Measurements from ENCODE around the gene ENTPD2. TPM values are rescaled to one million over a fixed set of nuclear protein-coding genes. Genes with fewer than 3 reads are reported as not detected.

ENTPD2 gene
- total and polyA plus RNA-seq, 4 experiments from 2014 or later, result not detected

DNA sequence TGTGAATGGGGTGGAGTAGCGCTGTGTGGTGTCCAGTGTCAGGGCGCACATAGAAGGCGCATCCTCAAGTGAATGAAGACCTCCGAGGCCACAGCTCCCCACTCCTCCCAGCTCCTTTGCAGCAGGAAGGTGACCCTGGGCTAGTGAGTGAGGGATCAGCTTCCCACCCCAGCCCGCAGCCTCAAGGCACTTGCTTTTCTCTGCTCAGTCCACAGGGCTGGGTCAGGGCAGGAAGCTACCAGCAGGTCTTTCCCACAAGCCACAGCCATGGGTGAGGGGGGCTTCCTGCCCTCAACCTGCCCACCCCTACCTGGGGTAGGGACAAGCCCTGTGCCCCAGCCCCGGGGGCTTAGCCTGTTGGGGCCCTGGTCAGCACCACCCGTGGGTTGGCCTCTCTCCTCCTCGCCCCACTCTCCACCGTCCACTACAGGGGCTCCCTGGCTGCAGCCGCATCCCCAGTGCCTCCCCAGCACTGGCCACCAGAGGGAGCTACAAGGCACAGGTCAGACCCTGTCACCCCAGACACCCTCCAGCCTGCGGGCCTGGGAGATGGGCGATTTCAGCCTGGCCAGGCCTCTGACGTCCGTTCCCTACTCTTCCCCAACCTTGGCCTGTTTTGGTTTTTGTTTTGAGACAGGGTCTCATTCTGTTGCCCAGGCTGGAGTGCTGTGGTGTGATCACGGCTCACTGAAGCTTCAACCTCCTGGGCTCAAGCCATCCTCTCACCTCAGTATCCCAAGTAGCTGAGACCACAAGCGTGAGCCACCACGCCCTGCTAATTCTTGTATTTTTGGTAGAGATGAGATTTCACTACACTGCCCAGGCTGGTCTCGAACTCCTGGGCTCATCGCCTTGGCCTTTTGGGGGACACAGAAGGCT lies 24.6 kb downstream of the ENTPD2 start:
- H3K4me3 ChIP-seq (ENCODE audit: low read length in 2 of 2), result peak overlapping the region; percentile 65 to 75
- no peaks in the 10 kb centered on the region for H3K27me3 Mint-ChIP-seq
- H3K9me3 ChIP-seq (ENCODE audit: control insufficient read depth in 1 of 2, low read length in 2 of 2), result no peaks in the 10 kb centered on the region
- H3K27ac ChIP-seq (ENCODE audit: low read depth, low read length), result peak overlapping the region; percentile 68
- H3K4me1 Mint-ChIP-seq, result peaks cover 20 to 58% (median 39%) of the 10 kb centered on the region in 4 donors
- H3K4me3 Mint-ChIP-seq, result peak overlapping the region; percentile 87 to 96 (median 90)
- DNase-seq, result peak; percentile 58 to 74 (median 64)
- peaks cover 80% of the 10 kb centered on the region for H3K4me1 ChIP-seq (ENCODE audit: insufficient read depth, low read length)
- H3K36me3 ChIP-seq (ENCODE audit: insufficient read depth, low read length), result no peaks in the 10 kb centered on the region
- CTCF ChIA-PET (ENCODE audit: partially characterized antibody), result interaction anchor here (0.6 to 4.4 kb wide), 49 partner anchors 9 to 263 kb away, joined by 3 to 51 read pairs (median 5); partner anchors contain the start of genes AJM1, C8G, CLIC3 and LCNL1
- H3K36me3 Mint-ChIP-seq, result peaks cover 0 to 6% of the 10 kb centered on the region in 2 donors
- POLR2A ChIA-PET (ENCODE audit: partially characterized antibody), result interaction anchor here (0.6 to 8.2 kb wide), 21 partner anchors 16 to 302 kb away, joined by 3 to 52 read pairs (median 5); partner anchors contain the start of genes AJM1, C8G, CLIC3 and FBXW5
- intact Hi-C loops (cut with micrococcal nuclease), result loop anchor here (1.0 to 10.0 kb wide), 3 partner anchors 36 to 85 kb away; partner anchors contain the start of genes FBXW5, PAXX and PTGDS
- peak overlapping the region; percentile 70 to 92 (median 85) for H3K27ac Mint-ChIP-seq
- no peaks in the 10 kb centered on the region for H3K9me3 Mint-ChIP-seq
- H3K27me3 ChIP-seq (ENCODE audit: insufficient read depth, low read length), result no peaks in the 10 kb centered on the region

DNA sequence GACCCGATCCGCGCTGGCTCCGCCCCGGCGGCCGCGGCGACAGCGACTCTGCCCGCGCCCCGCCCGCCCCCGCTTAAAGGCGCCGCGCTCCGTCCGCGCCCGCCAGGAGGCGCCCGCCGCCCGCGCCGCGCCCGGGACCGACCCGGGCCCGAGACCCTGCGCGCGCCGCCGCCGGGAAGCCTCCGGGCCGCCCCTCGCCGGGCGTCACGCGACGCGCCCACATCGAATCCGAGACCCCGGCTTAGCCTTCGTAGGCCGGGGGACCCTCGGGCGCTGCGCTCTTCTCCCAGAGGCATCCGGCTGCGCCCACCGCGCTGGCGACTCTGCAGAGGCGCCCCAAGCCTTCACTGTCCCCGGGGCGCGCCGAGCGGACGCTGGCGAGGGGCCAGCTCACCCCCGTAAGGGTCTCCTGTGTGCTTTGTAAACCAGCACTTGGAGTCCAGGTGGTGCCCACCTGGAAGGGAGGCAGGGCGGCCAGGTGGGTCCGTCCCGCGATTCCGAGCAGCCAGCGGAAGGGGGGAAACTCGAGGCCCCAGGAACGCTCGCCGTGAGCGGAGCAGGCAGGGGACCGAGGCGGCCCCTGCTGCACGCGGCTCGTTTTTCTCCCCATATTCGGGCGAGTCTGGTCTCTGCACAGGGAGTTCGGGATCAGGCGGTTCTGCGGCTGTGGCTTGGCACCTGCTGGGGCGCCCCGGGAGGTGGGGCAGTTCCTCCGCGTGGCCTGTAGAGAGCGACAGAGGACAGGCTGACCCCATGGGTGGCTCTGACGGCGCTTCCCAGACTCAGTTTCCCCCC lies 25.4 kb downstream of the ENTPD2 start:
- H3K27ac Mint-ChIP-seq, result peak overlapping the region; percentile 64 to 92 (median 79)
- intact Hi-C loops (cut with micrococcal nuclease), result loop anchor here (1.0 to 10.0 kb wide), 5 partner anchors 36 to 84 kb away; partner anchors contain the start of genes FBXW5, PAXX and PTGDS
- no peaks in the 10 kb centered on the region for H3K27me3 Mint-ChIP-seq
- Histone ChIP-seq H3K9me3 (ENCODE audit: control insufficient read depth in 1 of 2, low read length in 2 of 2) (no peaks in the 10 kb centered on the region), H3K4me3 (ENCODE audit: low read length in 2 of 2) (peak overlapping the region; percentile 65 to 75), H3K27ac (ENCODE audit: low read depth, low read length) (peak overlapping the region; percentile 68), H3K4me1 (ENCODE audit: insufficient read depth, low read length) (peaks cover 73% of the 10 kb centered on the region), H3K27me3 (ENCODE audit: insufficient read depth, low read length) (no peaks in the 10 kb centered on the region), H3K36me3 (ENCODE audit: insufficient read depth, low read length) (no peaks in the 10 kb centered on the region)
- CTCF ChIA-PET (ENCODE audit: partially characterized antibody), result interaction anchor here (0.7 to 4.4 kb wide), 37 partner anchors 8 to 262 kb away, joined by 3 to 51 read pairs (median 8); partner anchors contain the start of genes AJM1, C8G, CLIC3 and LCNL1
- POLR2A ChIA-PET (ENCODE audit: partially characterized antibody), result interaction anchor here (0.6 to 8.2 kb wide), 20 partner anchors 17 to 302 kb away, joined by 3 to 52 read pairs (median 5); partner anchors contain the start of genes AJM1, C8G, CLIC3 and FBXW5
- H3K36me3 Mint-ChIP-seq, result peaks cover 0 to 6% of the 10 kb centered on the region in 2 donors
- peaks cover 18 to 55% (median 37%) of the 10 kb centered on the region in 4 donors for H3K4me1 Mint-ChIP-seq
- H3K9me3 Mint-ChIP-seq, result no peaks in the 10 kb centered on the region
- peak overlapping the region; percentile 87 to 96 (median 90) for H3K4me3 Mint-ChIP-seq
- peak; percentile 64 to 76 (median 70) for DNase-seq

- no peaks in the 10 kb centered on the region for H3K27me3 Mint-ChIP-seq
- H3K4me1 Mint-ChIP-seq, result peaks cover 16 to 48% (median 32%) of the 10 kb centered on the region in 4 donors
- H3K9me3 Mint-ChIP-seq, result no peaks in the 10 kb centered on the region
- DNase-seq, result no peak
- Histone ChIP-seq H3K4me1 (ENCODE audit: insufficient read depth, low read length) (peaks cover 67% of the 10 kb centered on the region), H3K27me3 (ENCODE audit: insufficient read depth, low read length) (no peaks in the 10 kb centered on the region), H3K27ac (ENCODE audit: low read depth, low read length) (peak within 1 kb of the TSS; percentile 68), H3K36me3 (ENCODE audit: insufficient read depth, low read length) (no peaks in the 10 kb centered on the region), H3K4me3 (ENCODE audit: low read length in 2 of 2) (peak within 1 kb of the TSS; percentile 65 to 75), H3K9me3 (ENCODE audit: control insufficient read depth in 1 of 2, low read length in 2 of 2) (no peaks in the 10 kb centered on the region)
- CTCF ChIA-PET (ENCODE audit: partially characterized antibody), result interaction anchor here (1.2 to 4.4 kb wide), 12 partner anchors 8 to 249 kb away, joined by 3 to 43 read pairs (median 10); partner anchors contain the start of gene LCNL1
- POLR2A ChIA-PET (ENCODE audit: partially characterized antibody), result interaction anchor here (0.5 to 8.2 kb wide), 15 partner anchors 7 to 220 kb away, joined by 3 to 52 read pairs (median 3); partner anchors contain the start of genes CLIC3, MAN1B1, PAXX and RABL6
- H3K27ac Mint-ChIP-seq, result peak within 1 kb of the TSS; percentile 79 to 92 (median 91)
- H3K36me3 Mint-ChIP-seq, result peaks cover 0 to 6% of the 10 kb centered on the region in 2 donors
- intact Hi-C loops (cut with micrococcal nuclease), result loop anchor here (1.0 to 10.0 kb wide), 4 partner anchors 35 to 77 kb away; partner anchors contain the start of genes PAXX and PTGDS
- peak within 1 kb of the TSS; percentile 90 to 96 (median 91) for H3K4me3 Mint-ChIP-seq
These were observed 26.2 kb downstream of the ENTPD2 start, which contains the start of gene ABCA2 for GRCh38 chr9:137027369-137028262. Gene ABCA2 (minus strand): TSS chr9:137028237. CDS start chr9:137028140, 97 bp downstream.

DNA sequence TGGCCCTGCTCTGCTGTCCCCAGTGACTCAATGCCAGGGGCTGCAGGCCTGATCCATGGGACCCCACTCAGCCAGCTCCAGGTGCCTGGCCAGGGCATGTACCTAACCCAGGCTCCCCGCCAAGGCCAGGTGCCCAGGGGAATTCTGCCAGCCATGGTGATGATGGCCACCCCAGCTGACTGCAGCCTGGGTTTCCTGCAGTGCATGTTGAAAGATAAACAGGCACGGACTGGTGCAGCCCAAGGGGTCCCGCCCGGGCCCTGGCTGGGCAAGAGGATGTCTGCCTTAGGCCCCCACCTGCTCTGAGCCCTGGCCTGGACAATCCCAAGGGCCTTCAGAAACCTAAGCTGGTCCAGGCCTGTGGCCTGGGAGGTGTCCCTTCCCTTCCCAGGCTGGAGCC lies 27.0 kb downstream of the ENTPD2 start:
- Mint-ChIP-seq H3K27me3 (no peaks in the 10 kb centered on the region), H3K27ac (peak overlapping the region in 5 of 7 donors; percentile 13 to 91 (median 77)), H3K4me1 (peaks cover 16 to 45% (median 29%) of the 10 kb centered on the region in 4 donors), H3K4me3 (peak overlapping the region in 7 of 8 donors; percentile 64 to 90 (median 88)), H3K36me3 (peaks cover 4 to 7% of the 10 kb centered on the region in 2 donors), H3K9me3 (peaks cover 0 to 3% (median 0%) of the 10 kb centered on the region in 8 donors)
- intact Hi-C loops (cut with micrococcal nuclease), result loop anchor here (10.0 kb wide), 1 partner anchor 52 kb away; the partner anchor contains the start of gene PTGDS
- Histone ChIP-seq H3K4me1 (ENCODE audit: insufficient read depth, low read length) (peaks cover 59% of the 10 kb centered on the region), H3K27ac (ENCODE audit: low read depth, low read length) (no peak overlapping the region), H3K27me3 (ENCODE audit: insufficient read depth, low read length) (no peaks in the 10 kb centered on the region), H3K4me3 (ENCODE audit: low read length in 2 of 2) (no peak overlapping the region), H3K36me3 (ENCODE audit: insufficient read depth, low read length) (no peaks in the 10 kb centered on the region), H3K9me3 (ENCODE audit: control insufficient read depth in 1 of 2, low read length in 2 of 2) (no peaks in the 10 kb centered on the region)
- CTCF ChIA-PET (ENCODE audit: partially characterized antibody), result interaction anchor here (1.9 to 4.4 kb wide), 4 partner anchors 9 to 79 kb away, joined by 6 to 43 read pairs (median 21); no protein-coding TSS in a partner anchor
- no peak for DNase-seq
- POLR2A ChIA-PET (ENCODE audit: partially characterized antibody), result interaction anchor here (0.5 to 8.2 kb wide), 11 partner anchors 8 to 214 kb away, joined by 3 to 52 read pairs (median 3); partner anchors contain the start of genes CLIC3, PAXX and TUBB4B

DNA sequence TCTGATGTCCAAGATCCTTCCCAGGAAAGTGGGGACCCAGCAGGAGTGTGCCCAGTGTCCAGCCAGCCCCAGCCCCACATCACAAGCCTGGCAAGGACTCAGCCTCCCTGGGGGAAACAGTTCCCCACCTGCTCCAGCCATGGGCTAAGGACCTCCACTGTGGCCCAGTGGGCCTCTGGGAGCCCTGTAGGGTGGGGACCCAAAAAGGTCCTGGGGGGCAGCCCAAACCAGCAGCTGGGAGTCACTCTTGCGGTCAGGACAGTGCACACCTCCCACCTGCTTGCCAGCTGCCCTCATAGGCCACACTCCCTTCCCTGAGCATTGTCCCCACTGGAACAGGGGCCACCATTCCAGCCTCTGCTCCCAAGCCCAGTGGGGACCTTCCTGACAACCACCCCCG lies 27.5 kb downstream of the ENTPD2 start:
- POLR2A ChIA-PET (ENCODE audit: partially characterized antibody), result interaction anchor here (0.6 to 8.2 kb wide), 10 partner anchors 9 to 214 kb away, joined by 3 to 52 read pairs (median 3); partner anchors contain the start of genes PAXX and TUBB4B

More for the DNA sequence above, 27.5 kb downstream of the ENTPD2 start:
- Histone ChIP-seq H3K4me1 (ENCODE audit: insufficient read depth, low read length) (peaks cover 54% of the 10 kb centered on the region), H3K27ac (ENCODE audit: low read depth, low read length) (peak overlapping the region; percentile 2), H3K36me3 (ENCODE audit: insufficient read depth, low read length) (no peaks in the 10 kb centered on the region), H3K27me3 (ENCODE audit: insufficient read depth, low read length) (no peaks in the 10 kb centered on the region), H3K9me3 (ENCODE audit: control insufficient read depth in 1 of 2, low read length in 2 of 2) (no peaks in the 10 kb centered on the region), H3K4me3 (ENCODE audit: low read length in 2 of 2) (no peak overlapping the region)
- CTCF ChIA-PET (ENCODE audit: partially characterized antibody), result interaction anchor here (0.8 to 4.4 kb wide), 6 partner anchors 9 to 132 kb away, joined by 3 to 43 read pairs (median 10); no protein-coding TSS in a partner anchor
- Mint-ChIP-seq H3K27ac (peak overlapping the region in 3 of 7 donors; percentile 13 to 78 (median 77)), H3K36me3 (peaks cover 5 to 6% of the 10 kb centered on the region in 2 donors), H3K9me3 (peaks cover 0 to 3% (median 0%) of the 10 kb centered on the region in 8 donors), H3K4me3 (peak overlapping the region in 6 of 8 donors; percentile 13 to 90 (median 76)), H3K4me1 (peaks cover 14 to 42% (median 27%) of the 10 kb centered on the region in 4 donors), H3K27me3 (no peaks in the 10 kb centered on the region)
- intact Hi-C loops (cut with micrococcal nuclease), result loop anchor here (10.0 kb wide), 1 partner anchor 52 kb away; the partner anchor contains the start of gene PTGDS
- no peak for DNase-seq

Data from CD4-positive, alpha-beta memory T cell (primary cell).